Large intestine (tissue), 3 donors: ENCODE results near the gene SHROOM3. TPM values are rescaled to one million over a fixed set of nuclear protein-coding genes. Genes with fewer than 3 reads are reported as not detected.

Experiments
- DNase-seq, 2 donors: peaks; one replicate each; pipeline versions ENCODE4 v3.0.0 to v3.0.0-alpha.2; 2013
- H3K27ac ChIP-seq: one replicate; pipeline ENCODE4 v1.5.1; 2013; ENCODE audit warnings: low read length
- H3K27me3 ChIP-seq: 2 replicates; pipeline ENCODE4 v1.6.1; 2013; ENCODE audit warnings: low read length; ENCODE audit not compliant: control insufficient read depth, insufficient read depth
- H3K36me3 ChIP-seq: 2 replicates; pipeline ENCODE4 v1.6.1; 2013; ENCODE audit warnings: low read length; ENCODE audit not compliant: control insufficient read depth, insufficient read depth
- H3K4me1 ChIP-seq: one replicate; pipeline ENCODE4 v1.6.1; 2013; ENCODE audit warnings: low read length; ENCODE audit not compliant: control insufficient read depth, insufficient read depth
- H3K4me3 ChIP-seq: one replicate; pipeline ENCODE4 v1.5.1; 2013; ENCODE audit warnings: low read length
- H3K9me3 ChIP-seq: one replicate; pipeline ENCODE4 v1.6.1; 2013; ENCODE audit warnings: mild to moderate bottlenecking, low read depth, low read length, moderate library complexity; ENCODE audit not compliant: control insufficient read depth
- WGBS: methylation state at CpG from one replicate; pipeline ENCODE4 v1.1.5; 2013; ENCODE audit warnings: low lambda C conversion rate; ENCODE audit not compliant: insufficient coverage; 5-methylcytosine and 5-hydroxymethylcytosine counted together
- polyA plus RNA-seq: library from polyadenylated mRNA; unstranded; fragments of 120-200 nt; gene quantifications from one replicate; pipeline ENCODE4 v1.2.1, GENCODE V29; 2013

Gene SHROOM3
- polyA plus RNA-seq, 1 donor, result 27.8 TPM

- Histone ChIP-seq H3K27me3 (no peaks in the 10 kb centered on the region), H3K36me3 (peaks cover 38% of the 10 kb centered on the region), H3K9me3 (no peaks in the 10 kb centered on the region), H3K27ac (no peak overlapping the region), H3K4me1 (no peaks in the 10 kb centered on the region), H3K4me3 (no peak overlapping the region)
- no peak for DNase-seq
- 86% methylated on average over 1 of the region's 1 CpG for WGBS
These were observed 347.8 kb downstream of the SHROOM3 start for GRCh38 chr4:76782837-76783236.

GRCh38 chr4:76783836-76784235 is 348.8 kb downstream of the SHROOM3 start:
- H3K4me1 ChIP-seq, result no peaks in the 10 kb centered on the region
- no peak overlapping the region for H3K27ac ChIP-seq
- WGBS, result 100% methylated on average over 1 of the region's 4 CpGs
- no peak for DNase-seq
- no peaks in the 10 kb centered on the region for H3K9me3 ChIP-seq
- H3K36me3 ChIP-seq, result peaks cover 33% of the 10 kb centered on the region
- H3K4me3 ChIP-seq, result no peak overlapping the region
- no peaks in the 10 kb centered on the region for H3K27me3 ChIP-seq

- Histone ChIP-seq H3K27ac (no peak overlapping the region), H3K27me3 (no peaks in the 10 kb centered on the region), H3K4me3 (no peak overlapping the region), H3K36me3 (peaks cover 29% of the 10 kb centered on the region), H3K9me3 (no peaks in the 10 kb centered on the region), H3K4me1 (no peaks in the 10 kb centered on the region)
- no CpG with 5 or more reads among the region's 2 CpGs for WGBS
- DNase-seq, result no peak
These were observed 349.2 kb downstream of the SHROOM3 start for GRCh38 chr4:76784237-76784636.

GRCh38 chr4:76787898-76788297 is 352.9 kb downstream of the SHROOM3 start:
- H3K4me3 ChIP-seq, result no peak overlapping the region
- peaks cover 8% of the 10 kb centered on the region for H3K36me3 ChIP-seq
- DNase-seq, result no peak
- H3K4me1 ChIP-seq, result no peaks in the 10 kb centered on the region
- no peak overlapping the region for H3K27ac ChIP-seq
- H3K27me3 ChIP-seq, result no peaks in the 10 kb centered on the region
- whole genome bisulfite sequencing, result no CpG with 5 or more reads among the region's 1 CpG
- no peaks in the 10 kb centered on the region for H3K9me3 ChIP-seq

- Histone ChIP-seq H3K4me1 (no peaks in the 10 kb centered on the region), H3K36me3 (peaks cover 5% of the 10 kb centered on the region), H3K27me3 (no peaks in the 10 kb centered on the region), H3K27ac (no peak overlapping the region), H3K9me3 (no peaks in the 10 kb centered on the region), H3K4me3 (no peak overlapping the region)
- no peak for DNase-seq
- 80% methylated on average over 1 of the region's 1 CpG for WGBS
These were observed 355.3 kb downstream of the SHROOM3 start for GRCh38 chr4:76790377-76790776.

- Histone ChIP-seq H3K4me3 (no peak overlapping the region), H3K27me3 (no peaks in the 10 kb centered on the region), H3K4me1 (no peaks in the 10 kb centered on the region), H3K27ac (no peak overlapping the region), H3K36me3 (peaks cover 3% of the 10 kb centered on the region), H3K9me3 (no peaks in the 10 kb centered on the region)
- DNase-seq, result no peak
These were observed 356.4 kb downstream of the SHROOM3 start for GRCh38 chr4:76791479-76791878.

GRCh38 chr4:76792418-76792817 is 357.4 kb downstream of the SHROOM3 start:
- H3K4me3 ChIP-seq, result no peak overlapping the region
- H3K4me1 ChIP-seq, result no peaks in the 10 kb centered on the region
- no peaks in the 10 kb centered on the region for H3K36me3 ChIP-seq
- no peaks in the 10 kb centered on the region for H3K27me3 ChIP-seq
- DNase-seq, result no peak
- no peaks in the 10 kb centered on the region for H3K9me3 ChIP-seq
- no peak overlapping the region for H3K27ac ChIP-seq

GRCh38 chr4:76795243-76795642 is 360.2 kb downstream of the SHROOM3 start:
- Histone ChIP-seq H3K9me3 (no peaks in the 10 kb centered on the region), H3K4me3 (no peak overlapping the region), H3K27me3 (no peaks in the 10 kb centered on the region), H3K4me1 (no peaks in the 10 kb centered on the region), H3K27ac (no peak overlapping the region), H3K36me3 (no peaks in the 10 kb centered on the region)
- no peak for DNase-seq

GRCh38 chr4:76799140-76799539 is 364.1 kb downstream of the SHROOM3 start:
- no peaks in the 10 kb centered on the region for H3K9me3 ChIP-seq
- DNase-seq, result no peak
- WGBS, result 80% methylated on average over 2 of the region's 7 CpGs
- H3K27ac ChIP-seq, result no peak overlapping the region
- no peaks in the 10 kb centered on the region for H3K36me3 ChIP-seq
- no peak overlapping the region for H3K4me3 ChIP-seq
- H3K27me3 ChIP-seq, result no peaks in the 10 kb centered on the region
- peaks cover 16% of the 10 kb centered on the region for H3K4me1 ChIP-seq

- Histone ChIP-seq H3K27me3 (no peaks in the 10 kb centered on the region), H3K27ac (no peak overlapping the region), H3K4me3 (no peak overlapping the region), H3K9me3 (no peaks in the 10 kb centered on the region), H3K4me1 (peaks cover 16% of the 10 kb centered on the region), H3K36me3 (no peaks in the 10 kb centered on the region)
- no peak for DNase-seq
These were observed 364.7 kb downstream of the SHROOM3 start for GRCh38 chr4:76799718-76800117.

GRCh38 chr4:76800902-76801301 is 365.9 kb downstream of the SHROOM3 start:
- no peak for DNase-seq
- H3K4me3 ChIP-seq, result no peak overlapping the region
- WGBS, result 34% methylated on average over 2 of the region's 6 CpGs
- peaks cover 16% of the 10 kb centered on the region for H3K4me1 ChIP-seq
- no peaks in the 10 kb centered on the region for H3K27me3 ChIP-seq
- H3K36me3 ChIP-seq, result no peaks in the 10 kb centered on the region
- no peaks in the 10 kb centered on the region for H3K9me3 ChIP-seq
- no peak overlapping the region for H3K27ac ChIP-seq
